NCI-H526 (cell line): ENCODE measurements around the gene PCMT1.
"Not testable (repeated sequence)": the region's sequence is repeated elsewhere in the genome, so short reads cannot be mapped to it uniquely, and the experiment has no call there.

Experiments used
- DNase-seq, 2 experiments: peaks; one replicate each; lab custom pipeline; 2025; lab: John Stamatoyannopoulos, UW

PCMT1 gene

GRCh38 chr6:149750136-149750609 lies 632 bp downstream of the PCMT1 start:
- peak; percentile 76 to 80 for DNase-seq

GRCh38 chr6:149751239-149751638 lies 1.7 kb downstream of the PCMT1 start:
- DNase-seq = no peak

- DNase-seq = not testable (repeated sequence)
Observed at GRCh38 chr6:149751920-149752319, 2.4 kb downstream of the PCMT1 start.

GRCh38 chr6:149752600-149753373 lies 3.2 kb downstream of the PCMT1 start:
- DNase-seq = no peak

GRCh38 chr6:149753374-149753637 lies 3.8 kb downstream of the PCMT1 start:
- DNase-seq = not testable (repeated sequence)

GRCh38 chr6:149754548-149754947 lies 5.0 kb downstream of the PCMT1 start:
- no peak for DNase-seq

- DNase-seq = no peak
Observed at GRCh38 chr6:149755300-149756260, 6.0 kb downstream of the PCMT1 start.

- no peak for DNase-seq
Observed at GRCh38 chr6:149756261-149756636, 6.7 kb downstream of the PCMT1 start.

- DNase-seq = no peak
Observed at GRCh38 chr6:149761438-149761837, 11.9 kb downstream of the PCMT1 start.

GRCh38 chr6:149763866-149764265 lies 14.3 kb downstream of the PCMT1 start:
- DNase-seq = no peak

GRCh38 chr6:149766156-149766769 lies 16.7 kb downstream of the PCMT1 start:
- no peak for DNase-seq

- no peak for DNase-seq
Observed at GRCh38 chr6:149769676-149770075, 20.1 kb downstream of the PCMT1 start.

GRCh38 chr6:149771185-149771584 lies 21.6 kb downstream of the PCMT1 start:
- DNase-seq = no peak

- DNase-seq = no peak
Observed at GRCh38 chr6:149771925-149772324, 22.4 kb downstream of the PCMT1 start.

- DNase-seq = no peak
Observed at GRCh38 chr6:149777624-149778023, 28.1 kb downstream of the PCMT1 start.

- DNase-seq = no peak
Observed at GRCh38 chr6:149779644-149779963, 30.1 kb downstream of the PCMT1 start.

- no peak for DNase-seq
Observed at GRCh38 chr6:149781715-149782114, 32.2 kb downstream of the PCMT1 start.

- DNase-seq = no peak
Observed at GRCh38 chr6:149782337-149782736, 32.8 kb downstream of the PCMT1 start.

- no peak for DNase-seq
Observed at GRCh38 chr6:149783551-149783950, 34.0 kb downstream of the PCMT1 start.

GRCh38 chr6:149806127-149806526 lies 56.6 kb downstream of the PCMT1 start:
- no peak for DNase-seq

GRCh38 chr6:149809798-149810197 lies 60.3 kb downstream of the PCMT1 start:
- no peak for DNase-seq

- no peak for DNase-seq
Observed at GRCh38 chr6:149813351-149813750, 63.8 kb downstream of the PCMT1 start.

GRCh38 chr6:149815788-149816187 lies 66.2 kb downstream of the PCMT1 start:
- DNase-seq = no peak
